ENCODE data around the gene DUSP1. TPM values are rescaled to one million over a fixed set of nuclear protein-coding genes. Genes with fewer than 3 reads are reported as not detected.
A peak's percentile ranks its signal among the peaks of the same experiment; 100 is the strongest.

The DUSP1 gene
- total and polyA plus RNA-seq, 9 of the 15 experiments (the other 6 are each of a cell fraction or from before 2014, with no cell fraction given) = 2.1 to 14.2 (median 8.5) TPM

DNA sequence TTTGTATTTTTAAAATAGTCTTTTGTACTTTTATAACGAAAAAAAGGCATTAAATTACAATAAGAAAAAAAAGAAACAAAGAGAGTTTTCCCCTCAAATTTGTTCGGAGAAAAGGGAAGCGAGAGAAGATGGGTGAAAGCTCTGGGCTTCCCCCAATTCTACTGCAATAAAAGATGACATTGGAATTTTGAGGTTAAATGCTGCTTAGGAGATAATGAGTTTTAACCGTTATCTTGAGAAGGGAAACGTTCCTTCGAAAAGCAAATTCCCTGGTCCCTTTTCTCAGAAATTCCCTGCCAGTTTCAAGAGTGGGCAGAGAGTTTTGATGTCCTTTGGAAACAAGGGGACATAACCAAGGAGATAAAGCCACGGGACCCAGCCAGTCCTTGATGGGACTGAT lies 44.6 kb upstream of the DUSP1 start:
- H3K4me3 ChIP-seq = no peak overlapping the region
- no peak overlapping the region; a peak in 1 of 4 replicates for H3K9ac ChIP-seq (ENCODE audit: insufficient read depth in 1 of 2, low read depth in 2 of 2, low read length in 2 of 2)
- 3% methylated on average over 7 of the region's 7 CpGs for WGBS (ENCODE audit: insufficient coverage, low coverage, missing lambda C conversion rate)
- no peaks in the 10 kb centered on the region for H4K20me1 ChIP-seq (replicated peaks; ENCODE audit: control insufficient read depth, insufficient read depth, low read length)
- ChIA-PET POLR2A (interaction anchor here (0.7 to 2.2 kb wide), 4 partner anchors 8 to 307 kb away, joined by 3 to 13 read pairs (median 4); partner anchors contain the start of gene DUSP1), CTCF (ENCODE audit: low intra/inter-chr PET ratio) (no interaction called here)
- H3K4me2 ChIP-seq (ENCODE audit: insufficient read depth, low read length) = peak overlapping the region; percentile 19; the same call in 1 of the 2 replicates
- no peaks in the 10 kb centered on the region for H3K9me1 ChIP-seq (ENCODE audit: control insufficient read depth, insufficient read depth, low read length)
- FAIRE-seq (no peak), ATAC-seq (no peak), DNase-seq (ENCODE audit: extremely low read depth in 1 of 4, low spot score in 3 of 4) (no peak)
- H3K79me2 ChIP-seq (ENCODE audit: control insufficient read depth, insufficient read depth, low read length) = no peaks in the 10 kb centered on the region
- H2AFZ ChIP-seq (ENCODE audit: low read depth, low read length) = no peak overlapping the region
- intact Hi-C loops (cut with micrococcal nuclease) (no loop called here), in situ Hi-C loops (cut with MboI) (no loop called here)
- no TSS peak for BruUV-seq (replicated peaks)
- no peak overlapping the region for H3K27ac ChIP-seq (ENCODE audit: extremely low read depth, low read depth, low read length)
- peaks cover 6 to 23% of the 10 kb centered on the region in 2 experiments; a peak in 4 of 5 replicates for H3K4me1 ChIP-seq (replicated peaks in 1 of 2; ENCODE audit: control insufficient read depth in 2 of 2, insufficient read depth in 2 of 2, low read length in 2 of 2)
- H3K36me3 ChIP-seq (ENCODE audit: control insufficient read depth, insufficient read depth, low read length) = no peaks in the 10 kb centered on the region
- no peaks in the 10 kb centered on the region for H3K9me3 ChIP-seq (replicated peaks; ENCODE audit: control insufficient read depth, insufficient read depth, low read depth, low read length)
- H3K27me3 ChIP-seq (ENCODE audit: control insufficient read depth in 2 of 2, insufficient read depth in 2 of 2, low read length in 2 of 2) = no peaks in the 10 kb centered on the region
- TF ChIP-seq ZC3H4 (CRISPR knock-in tag; IDR thresholded peaks at IDR 0.05; ENCODE audit: borderline replicate concordance) = no peak
- peak in 1 of 2 experiments; percentile 10; a peak in 1 of 4 replicates for TF ChIP-seq KDM1A (IDR thresholded peaks at IDR 0.05)
- TF ChIP-seq, protein P1, sequence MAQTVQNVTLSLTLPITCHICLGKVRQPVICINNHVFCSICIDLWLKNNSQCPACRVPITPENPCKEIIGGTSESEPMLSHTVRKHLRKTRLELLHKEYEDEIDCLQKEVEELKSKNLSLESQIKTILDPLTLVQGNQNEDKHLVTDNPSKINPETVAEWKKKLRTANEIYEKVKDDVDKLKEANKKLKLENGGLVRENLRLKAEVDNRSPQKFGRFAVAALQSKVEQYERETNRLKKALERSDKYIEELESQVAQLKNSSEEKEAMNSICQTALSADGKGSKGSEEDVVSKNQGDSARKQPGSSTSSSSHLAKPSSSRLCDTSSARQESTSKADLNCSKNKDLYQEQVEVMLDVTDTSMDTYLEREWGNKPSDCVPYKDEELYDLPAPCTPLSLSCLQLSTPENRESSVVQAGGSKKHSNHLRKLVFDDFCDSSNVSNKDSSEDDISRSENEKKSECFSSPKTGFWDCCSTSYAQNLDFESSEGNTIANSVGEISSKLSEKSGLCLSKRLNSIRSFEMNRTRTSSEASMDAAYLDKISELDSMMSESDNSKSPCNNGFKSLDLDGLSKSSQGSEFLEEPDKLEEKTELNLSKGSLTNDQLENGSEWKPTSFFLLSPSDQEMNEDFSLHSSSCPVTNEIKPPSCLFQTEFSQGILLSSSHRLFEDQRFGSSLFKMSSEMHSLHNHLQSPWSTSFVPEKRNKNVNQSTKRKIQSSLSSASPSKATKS (CRISPR knock-in tag; IDR thresholded peaks at IDR 0.05) = no peak
- no peak for TF ChIP-seq SLC30A9 (CRISPR knock-in tag; IDR thresholded peaks at IDR 0.05)
- TF ChIP-seq TCF3 (CRISPR knock-in tag; IDR thresholded peaks at IDR 0.05) = 0 out of 2 replicates have a peak, but pooled peaks have one; percentile 7
- TF ChIP-seq HNRNPK (IDR thresholded peaks at IDR 0.05; ENCODE audit: low read depth, low read length, poor library complexity, severe bottlenecking) = no peak
- TF ChIP-seq, protein P2, sequence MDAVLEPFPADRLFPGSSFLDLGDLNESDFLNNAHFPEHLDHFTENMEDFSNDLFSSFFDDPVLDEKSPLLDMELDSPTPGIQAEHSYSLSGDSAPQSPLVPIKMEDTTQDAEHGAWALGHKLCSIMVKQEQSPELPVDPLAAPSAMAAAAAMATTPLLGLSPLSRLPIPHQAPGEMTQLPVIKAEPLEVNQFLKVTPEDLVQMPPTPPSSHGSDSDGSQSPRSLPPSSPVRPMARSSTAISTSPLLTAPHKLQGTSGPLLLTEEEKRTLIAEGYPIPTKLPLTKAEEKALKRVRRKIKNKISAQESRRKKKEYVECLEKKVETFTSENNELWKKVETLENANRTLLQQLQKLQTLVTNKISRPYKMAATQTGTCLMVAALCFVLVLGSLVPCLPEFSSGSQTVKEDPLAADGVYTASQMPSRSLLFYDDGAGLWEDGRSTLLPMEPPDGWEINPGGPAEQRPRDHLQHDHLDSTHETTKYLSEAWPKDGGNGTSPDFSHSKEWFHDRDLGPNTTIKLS (IDR thresholded peaks at IDR 0.05; ENCODE audit: borderline replicate concordance, low read depth) = no peak
- TF ChIP-seq NCOA6 (IDR thresholded peaks at IDR 0.05) = no peak
- TF ChIP-seq KDM2B (CRISPR knock-in tag; IDR thresholded peaks at IDR 0.05) = no peak
